CD1c-positive myeloid dendritic cell (primary cell): ENCODE measurements around the gene EPO.
"Not testable (repeated sequence)": the region's sequence is repeated elsewhere in the genome, so short reads cannot be mapped to it uniquely, and the experiment has no call there.

Experiments used
- DNase-seq: peaks from one replicate; pipeline ENCODE4 v3.0.0-alpha.2; 2016; ENCODE audit errors: extremely low spot score

The EPO gene

DNA sequence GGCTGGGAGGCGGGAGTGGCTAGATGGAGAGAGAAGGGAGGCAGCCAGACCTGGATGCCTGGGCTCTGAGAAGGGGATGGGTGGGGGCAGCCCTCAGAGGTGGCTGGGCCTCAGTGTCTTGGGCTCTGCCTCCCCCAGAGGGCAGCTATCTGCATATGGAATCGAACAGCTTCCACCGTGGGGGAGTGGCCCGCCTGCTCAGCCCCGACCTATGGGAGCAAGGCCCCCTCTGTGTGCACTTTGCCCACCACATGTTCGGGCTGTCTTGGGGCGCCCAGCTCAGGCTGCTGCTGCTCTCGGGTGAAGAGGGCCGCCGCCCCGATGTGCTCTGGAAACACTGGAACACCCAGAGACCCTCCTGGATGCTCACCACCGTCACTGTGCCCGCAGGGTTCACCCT, 16.4 kb downstream of the EPO start:
- no peak for DNase-seq

- DNase-seq = no peak
These were observed 19.7 kb downstream of the EPO start for GRCh38 chr7:100739934-100740333.

GRCh38 chr7:100744605-100745004, 24.3 kb downstream of the EPO start:
- no peak for DNase-seq

GRCh38 chr7:100745184-100745583, 24.9 kb downstream of the EPO start:
- peak; percentile 3 for DNase-seq

DNA sequence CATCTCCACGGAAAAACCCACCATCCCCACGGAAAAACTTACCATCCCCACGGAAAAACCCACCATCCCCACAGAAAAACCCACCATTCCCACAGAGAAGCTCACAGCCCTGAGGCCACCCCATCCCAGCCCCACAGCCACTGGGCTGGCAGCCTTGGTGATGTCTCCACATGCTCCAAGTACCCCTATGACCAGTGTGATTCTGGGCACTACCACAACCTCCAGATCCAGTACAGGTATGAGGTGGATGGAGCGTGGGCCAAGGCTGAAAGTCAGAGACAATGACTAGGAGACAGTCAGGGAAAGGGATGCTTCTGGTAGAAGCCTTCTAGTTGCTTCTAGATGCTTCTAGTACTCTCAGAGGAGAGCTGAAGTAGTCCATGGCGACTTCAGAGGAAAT, 32.7 kb downstream of the EPO start:
- DNase-seq = no peak

GRCh38 chr7:100753750-100754149, 33.5 kb downstream of the EPO start:
- no peak for DNase-seq

- no peak for DNase-seq
These were observed 39.3 kb downstream of the EPO start for GRCh38 chr7:100759357-100760171.

- DNase-seq = not testable (repeated sequence)
These were observed 42.6 kb downstream of the EPO start for GRCh38 chr7:100762841-100763240.

DNA sequence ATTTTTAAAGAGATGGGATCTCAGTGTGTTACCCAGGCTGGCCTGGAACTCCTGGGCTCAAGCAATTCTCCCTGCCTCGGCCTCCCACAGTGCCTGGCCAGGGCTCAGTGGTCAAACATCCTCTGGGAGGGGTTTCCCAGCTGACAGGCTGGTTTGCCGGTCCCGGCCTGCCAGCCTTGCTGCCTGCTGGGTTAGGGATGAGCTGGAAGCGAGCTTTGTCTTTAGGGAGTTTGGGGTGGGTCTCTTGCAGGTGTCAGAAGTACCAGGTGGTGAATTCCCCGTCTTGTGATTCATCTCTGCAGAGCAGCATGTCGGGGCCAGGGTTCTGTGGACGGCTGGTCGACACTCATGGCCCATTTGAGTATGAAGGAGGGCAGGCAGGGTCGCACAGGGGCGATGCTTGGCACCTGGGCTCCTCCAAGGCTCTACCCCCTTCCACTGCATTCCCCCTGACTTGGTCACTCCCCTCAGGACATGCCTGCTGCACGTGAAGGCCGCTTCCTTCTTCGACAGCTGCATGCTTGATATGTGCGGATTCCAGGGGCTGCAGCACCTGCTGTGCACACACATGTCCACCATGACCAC, 43.4 kb downstream of the EPO start:
- no peak for DNase-seq

- no peak for DNase-seq
These were observed 44.6 kb downstream of the EPO start for GRCh38 chr7:100764841-100765240.

GRCh38 chr7:100765250-100765649, 45.0 kb downstream of the EPO start:
- no peak for DNase-seq

DNA sequence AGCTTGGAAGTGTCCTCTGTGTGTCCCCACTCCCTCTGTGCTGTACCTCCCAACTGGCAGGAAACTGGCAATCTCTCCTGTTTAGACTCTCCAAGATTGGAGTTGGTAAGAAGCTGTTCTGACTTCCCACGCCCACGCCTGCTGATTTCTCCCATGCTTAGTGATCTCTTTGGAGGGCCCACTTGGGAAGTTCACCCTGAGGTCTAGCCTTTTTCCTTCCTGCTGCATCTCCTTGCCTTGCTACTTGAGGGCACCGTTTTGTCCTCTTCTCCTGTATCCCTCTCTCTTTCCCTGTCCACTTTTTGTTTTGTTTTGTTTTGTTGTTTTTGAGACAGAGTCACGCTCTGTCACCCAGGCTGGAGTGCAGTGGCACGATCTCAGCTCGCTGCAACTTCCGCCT, 48.5 kb downstream of the EPO start:
- peak; percentile 1 for DNase-seq
